Measurements from ENCODE around the gene MRPS7.
"Not testable (repeated sequence)": the region's sequence is repeated elsewhere in the genome, so short reads cannot be mapped to it uniquely, and the experiment has no call there.

The MRPS7 gene

DNA sequence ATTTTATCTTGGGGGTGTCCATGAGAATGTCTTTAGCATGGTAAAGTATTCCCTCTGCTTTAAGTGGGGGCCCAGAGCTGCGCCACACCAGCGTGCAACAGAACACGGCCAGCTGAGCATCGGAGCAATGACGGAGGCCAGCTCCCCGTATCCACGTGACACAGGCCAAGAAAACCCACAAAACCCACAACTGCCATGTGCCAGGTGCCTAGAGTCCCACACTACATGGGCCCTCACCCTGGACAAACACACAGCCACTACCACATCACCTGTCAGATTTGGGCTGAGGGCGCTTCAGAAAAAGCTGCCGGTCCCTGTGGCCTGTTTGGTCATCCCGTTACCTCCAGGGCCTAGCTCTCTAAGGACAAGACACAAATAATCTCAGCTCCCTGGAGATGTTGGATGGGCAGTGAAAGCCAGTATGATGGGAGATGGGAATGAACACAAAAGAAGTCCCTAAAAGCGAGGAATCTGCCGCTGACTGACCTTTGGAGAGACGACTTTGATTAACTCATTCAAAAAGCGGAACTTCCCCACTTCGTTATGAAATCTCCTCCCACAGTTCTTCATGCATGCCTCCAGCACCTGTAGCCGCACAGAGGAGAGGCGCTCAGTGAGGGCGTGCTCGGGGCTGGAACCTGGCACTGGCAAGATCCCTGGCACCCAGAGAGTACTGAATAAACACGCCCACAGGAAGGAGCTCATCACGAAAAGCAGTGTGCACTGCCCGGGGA lies 17.4 kb upstream of the MRPS7 start:
- no peak for DNase-seq (ENCODE audit: low read depth)

- DNase-seq (ENCODE audit: low read depth): no peak
Observed at GRCh38 chr17:75245011-75245410, 16.7 kb upstream of the MRPS7 start.

DNA sequence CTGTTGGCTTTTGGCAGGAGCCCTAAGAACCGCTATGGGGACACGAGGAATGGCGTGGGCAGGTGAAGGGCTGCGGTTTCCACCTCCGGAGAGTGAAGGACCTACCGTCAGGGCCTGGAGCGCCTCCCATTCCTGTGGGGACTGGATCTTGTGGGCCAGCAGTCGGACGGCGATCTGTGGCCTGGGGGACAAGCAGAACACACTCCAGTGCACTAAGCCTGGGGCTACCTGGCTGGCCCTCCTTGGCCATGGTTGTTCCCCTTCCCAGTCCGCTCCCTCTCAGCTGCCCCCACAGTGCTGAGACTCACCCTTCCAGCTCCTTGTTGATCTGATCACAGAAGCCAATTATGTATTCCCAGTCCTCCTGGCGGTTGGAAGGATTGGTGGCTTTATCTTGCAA lies 15.3 kb upstream of the MRPS7 start:
- DNase-seq (ENCODE audit: low read depth): no peak

GRCh38 chr17:75249564-75249963 lies 12.1 kb upstream of the MRPS7 start:
- DNase-seq (ENCODE audit: low read depth): no peak

DNA sequence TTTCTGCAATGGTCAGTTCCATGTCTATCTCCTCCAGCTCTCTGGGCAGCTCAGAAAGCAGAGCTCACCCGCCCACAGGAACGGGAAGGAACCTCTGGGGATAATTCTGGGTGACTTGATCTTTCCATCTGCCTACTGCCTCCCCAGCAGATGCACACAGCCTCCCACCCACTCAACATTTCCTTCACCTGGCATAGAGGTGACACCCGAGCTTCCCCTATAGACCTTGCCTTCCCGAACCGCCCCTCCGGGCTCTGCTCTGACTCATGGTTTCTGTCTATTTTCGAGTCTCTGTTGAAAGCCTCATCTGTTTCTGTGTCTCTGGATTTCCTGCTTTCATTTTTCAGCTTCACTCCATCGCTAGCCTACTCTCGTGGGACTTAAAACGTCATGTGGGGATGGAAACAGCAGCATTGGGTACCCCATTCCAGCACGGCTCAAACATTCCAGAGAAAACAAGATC lies 11.6 kb upstream of the MRPS7 start:
- peak; percentile 42 for DNase-seq (ENCODE audit: low read depth)

DNA sequence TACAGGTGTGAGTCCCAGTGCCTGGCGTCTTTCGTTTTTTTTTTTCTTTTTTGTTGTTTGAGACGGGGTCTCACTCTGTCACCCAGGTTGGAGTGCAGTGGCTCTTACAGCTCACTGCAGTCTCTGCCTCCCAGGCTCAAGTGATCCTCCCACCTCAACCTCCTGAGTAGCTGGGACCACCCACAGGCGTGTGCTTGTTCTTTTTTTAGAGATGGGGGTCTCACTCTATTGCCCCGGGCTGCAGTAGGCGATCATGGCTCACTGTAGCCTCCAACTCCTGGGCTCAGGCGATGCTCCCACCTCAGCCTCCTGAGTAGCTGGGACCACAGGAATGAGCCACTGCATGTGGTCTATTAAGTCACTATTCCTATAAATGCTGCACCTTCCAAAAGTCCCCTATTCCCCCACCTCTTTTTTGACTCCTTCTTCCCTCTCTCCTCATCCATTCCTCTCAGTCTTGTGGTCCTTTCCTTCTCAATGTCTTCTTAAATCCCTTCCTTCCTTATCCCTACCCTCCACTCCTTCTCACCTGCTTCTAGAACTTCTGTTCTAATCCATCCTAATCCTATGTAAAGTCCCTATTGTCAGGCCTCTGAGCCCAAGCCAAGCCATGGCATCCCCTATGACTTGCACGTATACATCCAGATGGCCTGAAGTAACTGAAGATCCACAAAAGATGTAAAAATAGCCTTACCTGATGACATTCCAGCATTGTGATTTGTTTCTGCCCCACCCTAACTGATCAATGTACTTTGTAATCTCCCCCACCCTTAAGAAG lies 9.5 kb upstream of the MRPS7 start:
- DNase-seq (ENCODE audit: low read depth): no peak

DNA sequence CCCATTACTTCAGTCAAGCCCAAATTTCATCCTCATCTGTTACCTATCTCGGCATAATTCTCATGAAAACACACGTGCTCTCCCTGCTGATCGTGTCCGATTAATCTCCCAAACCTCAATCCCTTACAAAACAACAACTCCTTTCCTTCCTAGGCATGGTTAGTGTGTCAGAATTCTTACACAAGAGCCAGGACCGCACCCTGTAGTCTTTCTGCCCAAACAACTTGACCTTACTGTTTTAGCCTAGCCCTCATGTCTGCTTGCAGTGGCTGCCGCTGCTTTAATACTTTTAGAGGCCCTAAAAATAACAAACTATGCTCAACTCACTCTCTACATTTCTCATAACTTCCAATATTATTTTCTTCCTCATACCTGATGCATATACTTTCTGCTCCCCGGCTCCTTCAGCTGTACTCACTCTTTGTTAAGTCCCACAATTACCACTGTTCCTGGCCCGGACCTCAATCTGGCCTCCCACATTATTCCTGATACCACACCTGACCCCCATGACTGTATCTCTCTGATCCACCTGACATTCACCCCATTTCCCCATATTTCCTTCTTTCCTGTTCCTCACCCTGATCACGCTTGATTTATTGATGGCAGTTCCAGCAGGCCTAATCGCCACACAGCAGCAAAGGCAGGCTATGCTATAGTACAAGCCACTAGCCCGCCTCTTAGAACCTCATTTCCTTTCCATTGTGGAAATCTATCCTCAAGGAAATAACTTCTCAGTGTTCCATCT lies 5.6 kb upstream of the MRPS7 start:
- DNase-seq (ENCODE audit: low read depth): not testable (repeated sequence)

DNA sequence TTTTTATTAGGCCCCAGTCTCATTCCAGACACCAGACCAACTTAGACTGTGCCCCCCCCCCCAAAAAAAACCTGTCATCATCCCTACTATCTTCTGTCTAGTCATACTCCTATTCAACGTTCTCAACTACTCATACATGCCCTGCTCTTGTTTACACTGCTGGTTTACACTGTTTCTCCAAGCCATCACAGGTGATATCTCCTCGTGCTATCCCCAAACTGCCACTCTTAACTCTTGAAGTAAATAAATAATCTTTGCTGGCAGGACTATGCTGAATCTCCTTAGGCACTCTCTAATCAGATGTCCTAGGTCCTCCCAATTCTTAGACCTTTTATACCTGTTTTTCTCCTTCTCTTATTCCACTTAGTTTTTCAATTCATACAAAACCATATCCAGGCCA lies 4.5 kb upstream of the MRPS7 start:
- DNase-seq (ENCODE audit: low read depth): not testable (repeated sequence)

DNA sequence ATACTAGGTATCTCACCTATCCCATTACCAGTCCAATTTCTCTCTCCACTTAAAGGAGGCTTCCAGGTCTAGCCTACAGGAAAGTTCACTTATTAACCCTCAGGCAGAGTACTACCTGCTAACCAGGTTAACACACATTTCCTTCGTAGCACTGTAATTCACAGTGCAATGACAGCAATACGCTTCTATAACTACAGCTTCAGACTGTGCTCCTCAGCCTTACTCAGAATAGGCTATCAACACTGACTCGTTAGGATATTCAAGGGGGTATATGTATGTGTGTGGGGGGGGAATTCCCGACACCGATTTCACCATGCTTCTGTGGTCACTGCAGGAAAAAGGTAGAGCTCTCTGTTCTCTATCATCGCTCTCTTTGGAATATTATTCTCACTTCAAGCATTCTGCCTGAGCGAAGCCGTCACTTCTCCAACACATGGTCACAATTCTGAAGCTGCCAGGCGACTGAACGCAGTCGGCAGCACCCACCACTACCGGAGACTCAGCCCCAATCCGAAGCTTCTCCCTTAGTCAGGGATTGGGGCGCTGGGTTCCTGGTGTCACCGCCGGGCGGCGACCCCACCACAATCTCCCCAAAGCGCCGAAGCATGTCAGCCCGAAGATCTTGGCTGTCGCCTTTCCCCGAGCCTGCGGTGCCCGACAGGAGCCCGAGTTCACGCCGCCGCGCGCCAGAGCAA lies 891 bp upstream of the MRPS7 start:
- no peak for DNase-seq (ENCODE audit: low read depth)

GRCh38 chr17:75262112-75262606 lies 480 bp downstream of the MRPS7 start:
- DNase-seq (ENCODE audit: low read depth): no peak

- DNase-seq (ENCODE audit: low read depth): no peak
Observed at GRCh38 chr17:75263055-75263454, 1.4 kb downstream of the MRPS7 start.

DNA sequence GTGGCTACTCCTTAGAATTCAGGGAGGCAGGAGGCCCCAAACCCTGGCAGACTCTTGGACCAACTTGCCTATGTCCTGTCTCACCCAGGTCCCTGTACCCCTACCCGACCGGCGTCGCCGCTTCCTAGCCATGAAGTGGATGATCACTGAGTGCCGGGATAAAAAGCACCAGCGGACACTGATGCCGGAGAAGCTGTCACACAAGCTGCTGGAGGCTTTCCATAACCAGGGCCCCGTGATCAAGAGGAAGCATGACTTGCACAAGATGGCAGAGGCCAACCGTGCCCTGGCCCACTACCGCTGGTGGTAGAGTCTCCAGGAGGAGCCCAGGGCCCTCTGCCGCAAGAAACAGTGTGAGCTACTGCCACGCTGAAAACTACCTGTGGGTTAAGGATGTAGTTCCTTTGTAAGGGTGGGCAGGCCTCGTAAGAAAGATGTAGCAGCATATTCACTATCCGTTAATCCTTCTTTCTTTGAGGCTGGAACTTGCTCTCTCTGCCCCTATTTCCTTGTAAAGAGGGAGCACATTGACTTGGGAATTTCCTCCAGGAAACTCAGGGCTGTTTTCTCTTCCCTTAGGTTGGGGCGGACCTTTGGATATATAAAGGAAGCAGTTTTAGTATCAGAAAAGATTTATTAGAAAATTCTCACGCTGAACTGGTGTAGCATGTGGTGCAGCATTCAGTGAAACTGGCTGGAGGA lies 4.1 kb downstream of the MRPS7 start:
- DNase-seq (ENCODE audit: low read depth): no peak

- no peak for DNase-seq (ENCODE audit: low read depth)
Observed at GRCh38 chr17:75266316-75267152, 4.9 kb downstream of the MRPS7 start.

GRCh38 chr17:75267153-75267410 lies 5.4 kb downstream of the MRPS7 start:
- DNase-seq (ENCODE audit: low read depth): no peak

DNA sequence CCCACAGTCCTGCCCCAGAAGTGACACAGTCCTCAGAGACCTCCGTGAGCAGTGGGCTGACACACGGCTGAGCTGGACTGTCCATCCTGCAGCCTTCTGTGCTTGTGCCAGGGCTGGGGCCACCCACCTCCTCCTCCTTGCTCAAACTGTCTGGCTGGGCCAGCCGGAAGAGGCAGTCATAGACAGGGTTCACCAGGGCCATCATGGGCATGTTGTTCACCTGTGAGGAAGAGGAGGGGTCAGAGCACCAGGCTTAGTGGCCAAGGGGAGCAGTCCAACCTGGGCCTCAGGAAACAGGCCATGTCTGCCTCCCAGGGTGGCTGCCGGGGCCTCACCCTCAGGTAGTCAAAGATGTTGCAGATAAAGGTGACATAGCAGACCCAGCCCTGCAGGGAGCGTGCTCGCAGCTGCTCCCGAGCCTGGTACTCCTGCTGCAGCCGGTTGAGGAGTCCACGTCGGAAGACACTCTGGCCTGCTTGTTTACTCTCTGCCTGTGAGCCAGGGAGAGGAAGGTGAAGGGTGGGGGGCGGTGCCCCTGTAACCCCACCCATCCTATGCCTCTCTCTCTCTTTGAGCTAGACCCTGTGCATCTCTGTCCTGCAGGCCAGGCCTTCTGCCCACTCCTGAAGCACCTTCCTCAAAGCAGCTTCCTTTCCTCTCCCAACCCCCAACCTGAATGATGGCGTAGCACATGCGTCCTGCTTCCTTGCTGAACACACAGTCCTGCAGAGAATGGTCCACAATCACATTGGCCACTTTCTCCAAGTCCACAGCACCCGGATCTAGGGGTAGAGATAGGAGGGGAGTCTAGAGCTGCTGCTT lies 5.9 kb downstream of the MRPS7 start:
- no peak for DNase-seq (ENCODE audit: low read depth)

- no peak for DNase-seq (ENCODE audit: low read depth)
Observed at GRCh38 chr17:75269844-75270217, 8.2 kb downstream of the MRPS7 start.

GRCh38 chr17:75270218-75270965 lies 8.7 kb downstream of the MRPS7 start:
- no peak for DNase-seq (ENCODE audit: low read depth)

GRCh38 chr17:75270966-75271232 lies 9.2 kb downstream of the MRPS7 start, which contains the start of gene MIF4GD:
Gene MIF4GD, minus strand, starts transcription at chr17:75271231. Its CDS starts 1,036 bp downstream, at chr17:75270195.
- no peak for DNase-seq (ENCODE audit: low read depth)

- DNase-seq (ENCODE audit: low read depth): peak; percentile 67
Observed at GRCh38 chr17:75271233-75271954, 9.7 kb downstream of the MRPS7 start.

Measured in stimulated activated CD8-positive, alpha-beta memory T cell treated with anti-CD3 and anti-CD28 coated beads, Interleukin-15, amount 100 ng/mL, for 1 hour (primary cell).